Lower leg skin (tissue), 4 donors: ENCODE data around the gene SLC34A3. TPM values are rescaled to one million over a fixed set of nuclear protein-coding genes. Genes with fewer than 3 reads are reported as not detected.
A peak's percentile ranks its signal among the peaks of the same experiment; 100 is the strongest.
"Not testable (repeated sequence)": the region's sequence is repeated elsewhere in the genome, so short reads cannot be mapped to it uniquely, and the experiment has no call there.

Source experiments
- DNase-seq, 2 donors: peaks; one replicate each; pipeline ENCODE4 v3.0.0-alpha.2; 2019; ENCODE audit warnings: low spot score in 2 of 2
- H3K4me3 ChIP-seq: fragments of 200-600 bp; sonication (generic); 2 replicates; pipeline ENCODE4 v1.5.1; 2017; ENCODE audit warnings: mild to moderate bottlenecking, low read depth; ENCODE audit not compliant: poor library complexity, severe bottlenecking
- CTCF ChIP-seq, 3 donors: fragments of 450-650 bp; IDR thresholded peaks; one replicate each; pipeline ENCODE4 v1.5.1; 2016; ENCODE audit warnings: antibody characterized with exemption in 3 of 3, mild to moderate bottlenecking in 3 of 3, moderate library complexity in 2 of 3
- POLR2A ChIP-seq, 2 donors: fragments of 450-650 bp; IDR thresholded peaks; one replicate each; pipeline ENCODE4 v1.6.1; 2016 to 2017; ENCODE audit warnings: antibody characterized with exemption in 2 of 2, mild to moderate bottlenecking in 1 of 2, moderate library complexity in 1 of 2
- WGBS, 2 donors: methylation state at CpG; one replicate each; pipeline ENCODE4 v1.1.5; 2018; 5-methylcytosine and 5-hydroxymethylcytosine counted together
- intact Hi-C: fragments of 100-400 bp; cut with DNase I; formaldehyde crosslinking; loops from one replicate; pipeline ENCODE4 v1.15.0; 2023; ENCODE audit warnings: low total_unique reads
- total RNA-seq, 4 donors: library from RNA; depleted of rRNA; stranded (reverse); fragments of >200 nt; gene quantifications; one replicate each; pipeline ENCODE4 v1.1.0, GENCODE V29; 2016

The SLC34A3 gene
- total RNA-seq, 4 donors from 2014 or later, result 1.6 TPM; not detected in 3

- DNase-seq, result peak; percentile 75 to 95
- H3K4me3 ChIP-seq, result no peak overlapping the region
- TF ChIP-seq POLR2A (IDR thresholded peaks at IDR 0.05) (no peak), CTCF (IDR thresholded peaks at IDR 0.05) (peak in 1 of 3 donors; percentile 64)
- intact Hi-C loops, result no loop called here
- WGBS, 2 donors, result 22 to 35% methylated on average over 18 to 21 of the region's 31 CpGs
Observed at GRCh38 chr9:137236238-137236935, 5.7 kb downstream of the SLC34A3 start.

- TF ChIP-seq POLR2A (IDR thresholded peaks at IDR 0.05) (no peak), CTCF (IDR thresholded peaks at IDR 0.05) (no peak)
- no peak overlapping the region for H3K4me3 ChIP-seq
- DNase-seq, result no peak
- intact Hi-C loops, result no loop called here
- 42 to 95% methylated on average over 2 to 11 of the region's 11 CpGs for WGBS, 2 donors
Observed at GRCh38 chr9:137236936-137237421, 6.3 kb downstream of the SLC34A3 start.

- no peak for DNase-seq
- H3K4me3 ChIP-seq, result no peak overlapping the region
- 49 to 55% methylated on average over 8 to 13 of the region's 13 CpGs for WGBS, 2 donors
- intact Hi-C loops, result no loop called here
- no peak for TF ChIP-seq CTCF (IDR thresholded peaks at IDR 0.05)
- no peak for TF ChIP-seq POLR2A (IDR thresholded peaks at IDR 0.05)
Observed at GRCh38 chr9:137237759-137238726, 7.3 kb downstream of the SLC34A3 start.

- DNase-seq, intact Hi-C loops: not testable (repeated sequence)
- H3K4me3 ChIP-seq, result peak overlapping the region; percentile 37
- 46 to 57% methylated on average over 27 of the region's 27 CpGs for WGBS, 2 donors
Observed at GRCh38 chr9:137239541-137240200, 9.0 kb downstream of the SLC34A3 start.

GRCh38 chr9:137240318-137240840, 9.7 kb downstream of the SLC34A3 start:
- no peak for TF ChIP-seq POLR2A (IDR thresholded peaks at IDR 0.05)
- TF ChIP-seq CTCF (IDR thresholded peaks at IDR 0.05), result no peak
- 0 to 1% methylated on average over 26 to 28 of the region's 58 CpGs for WGBS, 2 donors
- peak; percentile 68 to 96 for DNase-seq
- intact Hi-C loops, result no loop called here
- H3K4me3 ChIP-seq, result peak overlapping the region; percentile 37
